Activated CD4-positive, alpha-beta T cell treated with anti-CD3 and anti-CD28 coated beads, Interleukin-2, amount 50 U/mL, for 48 hours (primary cell): Measurements from ENCODE around the gene MUC5AC.
"Not testable (repeated sequence)": the region's sequence is repeated elsewhere in the genome, so short reads cannot be mapped to it uniquely, and the experiment has no call there.

Experiments
- DNase-seq, 2 experiments: peaks; one replicate each; pipeline ENCODE4 v3.0.0-alpha.2; 2020

MUC5AC gene

GRCh38 chr11:1209371-1210057 lies 51.8 kb downstream of the MUC5AC start:
- no peak for DNase-seq

DNA sequence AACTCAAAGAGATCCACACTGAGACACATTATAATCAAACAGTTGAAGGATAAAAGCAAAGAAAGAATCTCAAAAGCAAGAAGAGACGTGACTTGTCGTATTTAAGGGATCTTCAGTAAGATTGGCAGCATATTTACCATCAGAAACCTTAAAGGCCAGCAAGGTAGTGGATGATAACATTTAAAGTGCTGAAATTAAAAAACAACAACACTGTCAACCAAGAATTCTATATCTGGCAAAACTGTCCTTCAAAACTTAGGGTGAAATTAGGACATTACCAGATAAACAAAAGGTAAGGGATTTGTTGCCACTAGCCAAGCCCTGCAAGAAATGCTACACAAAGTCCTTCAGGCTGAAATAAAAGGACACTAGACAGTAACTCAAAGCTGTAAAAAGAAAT lies 54.1 kb downstream of the MUC5AC start:
- no peak for DNase-seq

DNA sequence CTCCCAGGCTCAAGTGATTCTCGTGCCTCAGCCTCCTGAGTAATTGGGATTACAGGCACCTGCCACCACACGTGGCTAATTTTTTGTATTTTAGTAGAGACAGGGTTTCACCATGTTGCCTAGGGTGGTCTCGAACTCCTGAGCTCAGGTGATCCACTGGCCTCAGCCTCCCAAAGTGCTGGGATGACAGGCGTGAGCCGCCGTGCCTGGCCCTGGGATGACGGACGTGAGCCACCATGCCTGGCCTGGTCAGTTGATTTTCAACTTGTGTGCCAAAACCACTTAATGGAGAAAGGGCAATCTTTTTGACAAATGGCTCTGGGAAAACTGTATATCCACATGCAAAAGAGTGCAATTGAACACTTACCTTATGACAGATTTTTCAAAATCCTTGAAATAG lies 58.1 kb downstream of the MUC5AC start:
- DNase-seq = not testable (repeated sequence)

- no peak for DNase-seq
Measured at GRCh38 chr11:1217151-1217550, 59.4 kb downstream of the MUC5AC start.

- DNase-seq = no peak
Measured at GRCh38 chr11:1218256-1218787, 60.6 kb downstream of the MUC5AC start.

- no peak for DNase-seq
Measured at GRCh38 chr11:1218788-1219445, 61.2 kb downstream of the MUC5AC start.

GRCh38 chr11:1219446-1219833 lies 61.7 kb downstream of the MUC5AC start:
- DNase-seq = no peak

GRCh38 chr11:1219834-1220815 lies 62.4 kb downstream of the MUC5AC start:
- DNase-seq = no peak

GRCh38 chr11:1220941-1221721 lies 63.4 kb downstream of the MUC5AC start:
- no peak for DNase-seq

DNA sequence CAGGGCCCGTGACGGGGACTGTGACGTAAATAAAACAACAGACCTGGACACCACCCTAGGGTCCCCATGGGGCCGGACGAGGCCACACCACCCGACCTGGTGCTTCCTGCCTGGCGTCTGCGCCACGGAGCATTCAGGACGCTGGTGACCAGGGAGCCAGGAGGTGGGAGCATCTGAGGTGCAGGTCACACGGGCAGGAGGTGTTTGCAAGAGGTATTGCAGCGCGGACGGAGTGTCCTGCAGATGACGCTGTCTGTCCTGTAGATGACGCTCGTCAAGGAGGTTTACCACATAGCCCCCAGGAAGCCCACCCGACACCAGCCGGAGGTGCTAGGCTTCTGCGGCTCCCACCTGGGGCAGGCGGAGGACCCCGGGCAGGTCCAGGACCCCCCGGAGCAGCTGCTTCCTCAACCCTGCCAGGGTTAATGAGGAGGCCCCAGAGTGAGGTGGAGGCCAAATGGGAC lies 64.1 kb downstream of the MUC5AC start:
- DNase-seq = no peak

GRCh38 chr11:1222491-1223345 lies 65.0 kb downstream of the MUC5AC start, which contains the start of gene MUC5B:
TSS of gene MUC5B (plus strand) at chr11:1223066. CDS start at chr11:1223124, 58 bp downstream.
- DNase-seq = no peak

DNA sequence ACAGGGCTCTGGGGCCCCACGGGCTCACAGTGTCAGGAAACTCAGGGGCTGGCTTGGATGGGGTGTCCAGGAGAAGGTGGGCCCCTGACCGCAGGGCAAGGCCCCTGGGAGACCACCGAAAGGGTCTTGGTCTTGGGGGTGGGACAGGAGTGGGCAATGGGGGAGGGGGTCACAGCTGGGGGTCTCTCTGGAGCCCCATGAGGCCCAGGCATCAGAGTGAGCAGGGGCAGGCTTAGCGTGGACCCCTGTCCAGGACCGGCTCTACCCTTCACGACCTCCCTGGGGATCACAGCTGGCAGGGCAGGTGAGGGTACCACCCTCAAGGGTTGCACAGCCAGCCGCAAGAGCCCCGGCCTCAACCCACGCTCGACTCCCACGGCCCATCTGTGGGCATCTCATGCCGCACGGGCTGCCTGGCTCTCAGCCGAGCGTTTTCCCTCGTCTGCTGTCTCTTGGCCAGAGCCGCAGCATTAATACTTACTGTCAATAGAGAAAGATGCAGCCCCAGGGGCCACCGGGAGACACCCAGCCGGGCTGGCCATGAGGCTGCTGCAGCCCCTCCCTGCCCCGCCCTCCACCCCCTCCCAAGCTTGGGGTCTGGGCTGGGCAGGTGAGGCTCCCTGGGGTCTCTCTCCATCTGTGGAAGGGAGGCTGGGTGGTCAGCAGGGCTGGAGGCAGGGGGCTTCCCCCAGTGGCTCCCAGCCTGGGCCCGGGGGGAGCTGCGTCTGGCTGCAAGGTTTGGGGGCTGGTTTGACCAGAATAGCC lies 65.8 kb downstream of the MUC5AC start:
- DNase-seq = no peak

DNA sequence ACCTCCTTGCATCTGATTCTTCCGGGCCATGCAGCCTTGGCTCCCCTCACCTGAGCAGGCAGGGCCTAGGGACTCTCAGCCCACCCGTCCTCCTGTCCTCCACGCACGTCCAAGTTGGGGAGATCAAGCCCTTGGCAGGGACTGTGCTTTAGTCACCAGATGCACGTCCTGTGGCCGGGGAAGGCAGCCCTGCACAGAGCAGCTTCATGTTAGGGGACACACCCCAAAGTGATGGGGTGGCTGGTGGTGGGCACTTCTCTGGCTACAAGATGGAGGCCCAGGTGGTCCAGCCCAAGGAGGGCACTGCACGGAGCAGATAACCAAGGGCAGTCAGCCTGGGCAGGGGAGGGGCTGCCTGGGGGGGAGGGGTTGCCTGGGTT lies 66.3 kb downstream of the MUC5AC start:
- DNase-seq = no peak

- no peak for DNase-seq
Measured at GRCh38 chr11:1224491-1225385, 67.0 kb downstream of the MUC5AC start.

GRCh38 chr11:1225386-1226225 lies 67.9 kb downstream of the MUC5AC start:
- no peak for DNase-seq

GRCh38 chr11:1226226-1226985 lies 68.7 kb downstream of the MUC5AC start:
- DNase-seq = no peak

GRCh38 chr11:1226986-1227550 lies 69.3 kb downstream of the MUC5AC start:
- no peak for DNase-seq
